Measurements from ENCODE around the gene DCHS1.

Gene DCHS1

DNA sequence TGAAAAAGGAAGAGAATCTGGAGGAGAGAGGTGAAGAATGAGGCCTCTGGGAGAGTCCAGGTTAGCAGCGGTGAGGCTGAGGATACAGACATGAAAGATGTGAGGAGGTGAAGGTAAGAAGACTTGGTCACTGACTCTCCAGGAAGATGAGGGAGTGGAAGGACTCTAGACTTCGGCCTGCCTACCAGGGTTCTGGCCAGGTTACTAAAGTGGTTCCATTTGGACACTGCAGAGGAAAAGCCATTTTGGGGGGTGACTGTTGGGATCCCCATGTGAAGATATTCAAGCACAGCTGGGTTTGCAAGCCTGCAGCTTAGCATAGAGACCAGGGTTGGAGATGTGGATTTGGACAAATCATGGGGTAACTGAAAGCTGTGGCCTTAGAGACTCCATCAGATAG lies 7.8 kb downstream of the DCHS1 start:
- H3K4me1 ChIP-seq, result peaks cover 59% of the 10 kb centered on the region
- peak overlapping the region; percentile 46; the same call in 1 of the 2 replicates for H3K9ac ChIP-seq
- peak overlapping the region; percentile 74 for H3K27ac ChIP-seq
- H3K4me2 ChIP-seq, result peak overlapping the region; percentile 89
- TF ChIP-seq Cebpa-rat (IDR thresholded peaks at IDR 0.05), result no peak
- H3K36me3 ChIP-seq, result peaks cover 9% of the 10 kb centered on the region
- peaks cover 5% of the 10 kb centered on the region; the same call in 1 of the 2 replicates for H3K27me3 ChIP-seq
- 0 out of 2 replicates have a peak overlapping the region, but pooled peaks have one; percentile 43 for H3K4me3 ChIP-seq
- H4K20me1 ChIP-seq, result peaks cover 12% of the 10 kb centered on the region; the same call in 1 of the 2 replicates
- no peaks in the 10 kb centered on the region for H3K9me3 ChIP-seq

GRCh38 chr11:6646918-6647679 lies 8.5 kb downstream of the DCHS1 start:
- TF ChIP-seq Cebpa-rat (IDR thresholded peaks at IDR 0.05), result no peak
- no peaks in the 10 kb centered on the region for H3K9me3 ChIP-seq
- peaks cover 9% of the 10 kb centered on the region for H3K36me3 ChIP-seq
- H3K9ac ChIP-seq, result peak overlapping the region; percentile 46
- peak overlapping the region; percentile 74 for H3K27ac ChIP-seq
- peak overlapping the region; percentile 43 for H3K4me3 ChIP-seq
- H3K27me3 ChIP-seq, result no peaks in the 10 kb centered on the region
- H3K4me1 ChIP-seq, result peaks cover 55% of the 10 kb centered on the region
- peak overlapping the region; percentile 89 for H3K4me2 ChIP-seq
- peaks cover 5% of the 10 kb centered on the region; the same call in 1 of the 2 replicates for H4K20me1 ChIP-seq

DNA sequence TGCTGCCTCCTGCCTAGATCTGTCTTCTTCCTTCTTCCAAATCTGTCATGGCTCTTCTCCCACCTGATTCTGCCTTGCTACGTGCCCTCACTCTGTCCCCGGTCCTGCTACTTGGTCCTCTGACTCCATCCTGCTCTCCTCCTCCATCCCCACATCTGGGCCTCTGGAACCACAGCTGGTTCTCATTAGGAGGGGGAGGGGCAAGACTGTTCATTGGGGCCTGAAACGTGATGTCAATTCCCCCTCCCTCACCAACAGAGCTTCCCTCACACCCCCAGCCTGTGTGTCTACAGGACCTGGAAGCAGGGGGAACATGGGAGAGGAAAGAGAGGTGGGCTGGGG lies 9.1 kb downstream of the DCHS1 start:
- Histone ChIP-seq H3K9ac (peak overlapping the region; percentile 46; the same call in 1 of the 2 replicates), H3K27me3 (no peaks in the 10 kb centered on the region), H3K4me3 (peak overlapping the region; percentile 43), H3K9me3 (no peaks in the 10 kb centered on the region), H3K36me3 (peaks cover 15% of the 10 kb centered on the region), H3K27ac (peak overlapping the region; percentile 74), H3K4me1 (peaks cover 55% of the 10 kb centered on the region), H3K4me2 (peak overlapping the region; percentile 89), H4K20me1 (peaks cover 3% of the 10 kb centered on the region; the same call in 1 of the 2 replicates)
- TF ChIP-seq Cebpa-rat (IDR thresholded peaks at IDR 0.05), result no peak

DNA sequence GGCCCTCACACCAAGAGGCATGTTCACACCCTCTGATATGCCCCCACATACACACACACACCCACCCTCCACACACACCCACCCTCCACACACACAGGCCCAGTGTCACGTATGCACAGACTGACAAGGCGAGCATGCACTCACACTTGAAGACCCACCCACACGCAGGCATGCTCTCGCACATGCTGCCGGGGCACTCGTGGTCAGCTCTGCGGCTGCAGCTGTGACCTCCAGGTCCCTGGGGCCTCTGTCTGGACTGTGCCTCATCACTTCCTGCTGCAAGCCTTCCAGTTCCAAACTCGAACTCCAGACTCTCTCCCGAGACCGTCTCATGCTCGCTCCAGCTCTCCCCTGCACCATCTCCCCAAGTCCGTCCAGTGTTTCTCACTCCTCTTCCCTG lies 9.5 kb downstream of the DCHS1 start:
- H3K36me3 ChIP-seq, result peaks cover 19% of the 10 kb centered on the region
- peaks cover 55% of the 10 kb centered on the region for H3K4me1 ChIP-seq
- H3K9me3 ChIP-seq, result no peaks in the 10 kb centered on the region
- peak overlapping the region; percentile 74 for H3K27ac ChIP-seq
- no peak for TF ChIP-seq Cebpa-rat (IDR thresholded peaks at IDR 0.05)
- H4K20me1 ChIP-seq, result 0 out of 2 replicates have a peak, but pooled peaks cover 7% of the 10 kb centered on the region
- H3K27me3 ChIP-seq, result no peaks in the 10 kb centered on the region
- H3K4me2 ChIP-seq, result peak overlapping the region; percentile 89
- peak overlapping the region; percentile 46; the same call in 1 of the 2 replicates for H3K9ac ChIP-seq
- H3K4me3 ChIP-seq, result peak overlapping the region; percentile 43

DNA sequence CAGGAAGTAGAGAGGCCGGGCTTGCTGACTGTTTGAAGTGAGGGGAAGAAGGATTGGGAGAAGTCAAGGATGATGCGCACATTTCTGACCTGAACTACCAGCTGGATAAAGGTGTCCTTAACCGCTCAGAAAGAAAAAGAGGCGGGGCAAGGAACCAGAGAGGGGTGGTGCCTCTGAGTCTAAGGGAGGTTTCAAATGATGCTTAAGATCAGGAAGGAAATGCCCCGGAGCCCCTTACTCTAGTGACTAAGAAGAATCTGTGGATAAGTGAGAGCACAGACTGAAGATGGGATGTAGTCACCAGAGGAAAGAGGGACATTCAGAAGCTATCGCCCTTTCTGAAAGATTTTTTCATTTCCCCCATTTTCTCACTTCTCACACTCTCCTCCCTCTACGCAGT lies 12.7 kb downstream of the DCHS1 start:
- no peak overlapping the region for H3K27ac ChIP-seq
- no peaks in the 10 kb centered on the region for H3K27me3 ChIP-seq
- peaks cover 25% of the 10 kb centered on the region; the same call in 1 of the 2 replicates for H4K20me1 ChIP-seq
- no peak overlapping the region for H3K4me2 ChIP-seq
- H3K4me3 ChIP-seq, result no peak overlapping the region
- peaks cover 50% of the 10 kb centered on the region for H3K36me3 ChIP-seq
- H3K4me1 ChIP-seq, result peaks cover 49% of the 10 kb centered on the region
- no peak for TF ChIP-seq Cebpa-rat (IDR thresholded peaks at IDR 0.05)
- no peak overlapping the region for H3K9ac ChIP-seq
- H3K9me3 ChIP-seq, result no peaks in the 10 kb centered on the region

DNA sequence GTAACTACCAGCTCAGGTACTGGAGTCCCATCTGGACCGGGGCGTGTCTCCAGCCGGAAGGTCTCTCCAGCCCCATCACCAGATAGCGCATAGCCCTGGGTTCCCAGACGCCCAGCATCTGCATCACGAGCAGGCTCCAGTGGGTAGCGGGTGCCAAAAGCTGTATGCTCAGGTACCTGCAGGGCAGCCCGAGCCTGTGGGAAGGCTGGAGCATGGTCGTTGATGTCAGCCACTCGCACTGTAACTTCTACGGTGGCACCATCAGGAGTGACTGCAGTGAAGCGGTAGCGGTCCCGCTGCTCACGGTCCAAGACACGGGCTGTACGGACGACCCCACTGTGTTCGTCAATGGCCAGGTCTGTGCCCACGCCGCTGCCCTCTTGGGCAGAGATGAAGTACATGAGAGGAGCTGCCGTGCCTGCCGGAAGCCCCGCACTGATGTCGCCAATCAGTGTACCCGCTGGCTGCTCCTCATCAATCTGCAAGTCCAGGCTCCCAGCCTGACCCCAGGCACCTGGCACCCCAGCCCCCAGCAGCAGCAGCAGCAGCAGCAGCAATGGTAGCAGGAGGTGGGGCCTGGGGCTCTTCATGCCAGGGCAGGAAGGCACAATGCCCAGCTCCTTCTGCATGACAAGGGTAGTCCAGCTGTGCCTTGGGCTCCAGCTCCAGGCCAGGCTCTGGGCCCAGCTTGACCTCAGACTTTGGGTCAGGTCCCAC lies 14.5 kb downstream of the DCHS1 start:
- Histone ChIP-seq H3K4me3 (no peak overlapping the region), H3K27me3 (no peaks in the 10 kb centered on the region), H3K27ac (no peak overlapping the region), H3K9ac (no peak overlapping the region), H3K36me3 (peaks cover 67% of the 10 kb centered on the region), H4K20me1 (peaks cover 35% of the 10 kb centered on the region; the same call in 1 of the 2 replicates), H3K4me2 (no peak overlapping the region), H3K9me3 (no peaks in the 10 kb centered on the region), H3K4me1 (peaks cover 36% of the 10 kb centered on the region)
- no peak for TF ChIP-seq Cebpa-rat (IDR thresholded peaks at IDR 0.05)

DNA sequence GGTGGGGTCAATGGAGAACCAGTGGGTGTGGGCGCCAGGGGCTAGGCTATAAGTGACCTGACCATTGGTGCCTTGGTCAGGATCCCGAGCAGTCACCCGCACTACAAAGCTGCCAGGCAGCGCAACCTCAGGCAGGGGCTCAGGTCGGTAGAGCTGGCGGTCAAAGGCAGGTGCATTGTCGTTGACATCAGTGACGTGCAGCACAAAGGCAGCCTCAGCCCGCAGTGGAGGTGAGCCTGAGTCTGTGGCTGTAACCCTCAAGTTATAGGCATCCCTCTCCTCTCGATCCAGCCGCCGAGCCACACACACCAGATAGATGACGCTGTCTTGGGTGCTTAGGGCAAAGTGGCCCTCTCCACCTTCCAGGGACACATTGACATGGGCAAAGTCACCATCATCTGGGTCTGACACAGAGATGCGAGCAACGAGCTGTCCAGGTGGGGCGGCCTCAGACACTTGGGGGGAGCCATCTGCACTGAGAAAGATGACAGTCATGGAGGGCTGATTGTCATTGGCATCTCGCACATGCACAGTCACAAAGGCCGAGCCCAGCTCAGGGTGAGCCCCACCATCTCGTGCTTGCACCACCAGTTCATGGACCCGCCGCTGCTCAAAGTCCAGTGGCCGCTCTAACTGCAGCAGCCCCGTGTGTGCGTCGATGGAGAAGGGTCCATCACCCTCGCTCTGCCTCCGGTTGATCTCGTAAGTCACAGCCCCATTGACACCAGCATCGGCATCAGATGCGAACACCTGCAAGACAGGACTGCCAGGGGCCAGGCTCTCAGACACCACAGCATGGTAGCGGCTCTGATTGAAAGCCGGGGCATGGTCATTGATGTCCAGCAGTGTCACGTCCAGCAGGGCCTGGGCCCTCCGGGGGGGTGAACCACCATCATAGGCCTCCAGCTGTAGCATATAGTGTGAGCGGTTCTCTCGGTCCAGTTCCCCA lies 15.3 kb downstream of the DCHS1 start:
- H3K4me1 ChIP-seq, result peaks cover 36% of the 10 kb centered on the region

GRCh38 chr11:6638429-6638828 lies 17.2 kb downstream of the DCHS1 start:
- H3K27ac ChIP-seq, result no peak overlapping the region
- H3K27me3 ChIP-seq, result no peaks in the 10 kb centered on the region
- no peaks in the 10 kb centered on the region for H3K9me3 ChIP-seq
- no peak overlapping the region for H3K4me3 ChIP-seq
- peaks cover 67% of the 10 kb centered on the region for H3K36me3 ChIP-seq
- peaks cover 33% of the 10 kb centered on the region for H3K4me1 ChIP-seq
- TF ChIP-seq Cebpa-rat (IDR thresholded peaks at IDR 0.05), result no peak
- no peak overlapping the region for H3K9ac ChIP-seq
- peaks cover 35% of the 10 kb centered on the region; the same call in 1 of the 2 replicates for H4K20me1 ChIP-seq
- no peak overlapping the region for H3K4me2 ChIP-seq

More for the DNA sequence above, 15.3 kb downstream of the DCHS1 start:
- H3K4me3 ChIP-seq, result no peak overlapping the region
- H3K9ac ChIP-seq, result no peak overlapping the region
- H3K9me3 ChIP-seq, result no peaks in the 10 kb centered on the region
- H3K36me3 ChIP-seq, result peaks cover 67% of the 10 kb centered on the region
- TF ChIP-seq Cebpa-rat (IDR thresholded peaks at IDR 0.05), result no peak
- H3K27ac ChIP-seq, result no peak overlapping the region
- no peak overlapping the region for H3K4me2 ChIP-seq
- H4K20me1 ChIP-seq, result peaks cover 35% of the 10 kb centered on the region; the same call in 1 of the 2 replicates
- H3K27me3 ChIP-seq, result no peaks in the 10 kb centered on the region

DNA sequence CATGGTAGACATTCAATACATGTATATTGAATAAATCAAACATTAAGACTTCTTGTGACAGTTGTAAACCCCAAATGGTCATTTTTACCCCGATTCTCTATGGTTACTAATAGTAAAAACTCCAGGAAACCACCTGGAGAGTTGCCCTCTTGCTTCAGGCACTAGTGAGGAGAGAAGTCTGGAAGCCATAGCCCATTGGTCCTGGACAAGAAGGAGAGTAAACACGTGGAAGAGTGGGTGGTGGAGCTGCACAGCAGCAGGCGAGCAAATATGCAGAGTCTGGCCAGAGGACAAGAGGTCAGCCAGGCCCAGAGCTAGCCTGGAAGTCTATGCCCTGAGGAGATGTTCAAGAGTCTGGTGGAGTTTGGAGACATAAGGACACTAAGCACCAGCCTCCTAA lies 17.7 kb downstream of the DCHS1 start:
- TF ChIP-seq Cebpa-rat (IDR thresholded peaks at IDR 0.05), result no peak
- Histone ChIP-seq H3K9me3 (no peaks in the 10 kb centered on the region), H3K9ac (no peak overlapping the region), H3K27me3 (no peaks in the 10 kb centered on the region), H3K4me1 (peaks cover 27% of the 10 kb centered on the region), H3K36me3 (peaks cover 73% of the 10 kb centered on the region), H3K4me2 (no peak overlapping the region), H3K4me3 (no peak overlapping the region), H4K20me1 (peaks cover 35% of the 10 kb centered on the region; the same call in 1 of the 2 replicates), H3K27ac (no peak overlapping the region)
